GM21737 (cell line): ENCODE measurements around the gene LARP4B.

ENCODE experiments used
- ATAC-seq: cut with Tn5 transposase; IDR thresholded peaks from one replicate; pipeline ENCODE4 v1.9.1; 2021; ENCODE audit warnings: mild to moderate bottlenecking, moderate library complexity; ENCODE audit not compliant: unreplicated experiment

LARP4B gene

GRCh38 chr10:836782-837181, 94.7 kb downstream of the LARP4B start:
- no peak for ATAC-seq

- ATAC-seq, result no peak
Observed at GRCh38 chr10:834493-834892, 97.0 kb downstream of the LARP4B start.

- no peak for ATAC-seq
Observed at GRCh38 chr10:829241-829640, 102.3 kb downstream of the LARP4B start.

- ATAC-seq, result no peak
Observed at GRCh38 chr10:828191-828590, 103.3 kb downstream of the LARP4B start.

- ATAC-seq, result no peak
Observed at GRCh38 chr10:824946-825345, 106.6 kb downstream of the LARP4B start.

GRCh38 chr10:824497-824896, 107.0 kb downstream of the LARP4B start:
- no peak for ATAC-seq

GRCh38 chr10:822661-823367, 108.7 kb downstream of the LARP4B start:
- peak; percentile 55 for ATAC-seq

- ATAC-seq, result no peak
Observed at GRCh38 chr10:822197-822596, 109.3 kb downstream of the LARP4B start.

GRCh38 chr10:821322-821721, 110.2 kb downstream of the LARP4B start:
- ATAC-seq, result no peak

GRCh38 chr10:819816-820215, 111.7 kb downstream of the LARP4B start:
- no peak for ATAC-seq

- ATAC-seq, result no peak
Observed at GRCh38 chr10:819326-819725, 112.2 kb downstream of the LARP4B start.

GRCh38 chr10:818526-819220, 112.8 kb downstream of the LARP4B start:
- no peak for ATAC-seq

- ATAC-seq, result no peak
Observed at GRCh38 chr10:818010-818409, 113.5 kb downstream of the LARP4B start.

GRCh38 chr10:817371-817770, 114.1 kb downstream of the LARP4B start:
- no peak for ATAC-seq

- ATAC-seq, result no peak
Observed at GRCh38 chr10:816958-817357, 114.5 kb downstream of the LARP4B start.

GRCh38 chr10:816091-816477, 115.4 kb downstream of the LARP4B start:
- no peak for ATAC-seq

GRCh38 chr10:815338-816090, 116.0 kb downstream of the LARP4B start:
- no peak for ATAC-seq

GRCh38 chr10:814536-815302, 116.8 kb downstream of the LARP4B start:
- no peak for ATAC-seq

GRCh38 chr10:813286-813685, 118.2 kb downstream of the LARP4B start:
- ATAC-seq, result no peak

GRCh38 chr10:812787-813186, 118.7 kb downstream of the LARP4B start:
- ATAC-seq, result no peak
